ENCODE data around the gene TBC1D1. TPM values are rescaled to one million over a fixed set of nuclear protein-coding genes. Genes with fewer than 3 reads are reported as not detected.

The TBC1D1 gene
- total and polyA plus RNA-seq, 2 experiments from 2014 or later: 53.9 to 151 TPM

GRCh38 chr4:37864786-37865185 is 26.1 kb upstream of the TBC1D1 start (continued):
- TF ChIP-seq ZNF462 (CRISPR knock-in tag; IDR thresholded peaks at IDR 0.05) (no peak), CREB1 (CRISPR knock-in tag; IDR thresholded peaks at IDR 0.05; ENCODE audit: low read depth) (no peak), EZH2 (IDR thresholded peaks at IDR 0.05; ENCODE audit: low read depth, unreplicated experiment) (no peak), JUNB (IDR thresholded peaks at IDR 0.05; ENCODE audit: unreplicated experiment) (no peak), NANOG (IDR thresholded peaks at IDR 0.05; ENCODE audit: borderline replicate concordance) (no peak), ZNF331 (CRISPR knock-in tag; IDR thresholded peaks at IDR 0.05; ENCODE audit: low read depth) (no peak), CTCF (conservative IDR thresholded peaks at IDR 0.05; ENCODE audit: low read depth in 2 of 2) (no peak), POLR2AphosphoS5 (IDR thresholded peaks at IDR 0.05; ENCODE audit: low read depth) (no peak), ZNF114 (CRISPR knock-in tag; IDR thresholded peaks at IDR 0.05) (no peak)

- no peak for DNase-seq (ENCODE audit: low spot score)
- H3K27me3 Mint-ChIP-seq (ENCODE audit: insufficient read depth, low read depth, poor library complexity): peaks cover 3% of the 10 kb centered on the region
- no peak overlapping the region for H3K4me3 Mint-ChIP-seq
- no peaks in the 10 kb centered on the region for H4K20me1 ChIP-seq (replicated peaks; ENCODE audit: insufficient read depth)
- no peaks in the 10 kb centered on the region for H3K4me1 ChIP-seq (ENCODE audit: insufficient read depth)
- H3K4me1 Mint-ChIP-seq: no peaks in the 10 kb centered on the region
- H3K36me3 ChIP-seq (ENCODE audit: insufficient read depth): no peaks in the 10 kb centered on the region
- H3K4me2 ChIP-seq: no peak overlapping the region
- H2AFZ ChIP-seq: no peak overlapping the region
- no peaks in the 10 kb centered on the region for H3K79me2 ChIP-seq (replicated peaks; ENCODE audit: insufficient read depth)
- no peak for ATAC-seq
- H3K27me3 ChIP-seq (ENCODE audit: insufficient read depth): no peaks in the 10 kb centered on the region
- H3K27ac Mint-ChIP-seq: no peak overlapping the region
- H3K36me3 Mint-ChIP-seq (ENCODE audit: low read depth): peaks cover 21% of the 10 kb centered on the region
- H3K4me3 ChIP-seq: no peak overlapping the region
- no peaks in the 10 kb centered on the region for H3K9me2 ChIP-seq (ENCODE audit: insufficient read depth)
- H3K9me3 Mint-ChIP-seq: no peaks in the 10 kb centered on the region
- no peaks in the 10 kb centered on the region for H3F3A ChIP-seq (replicated peaks; ENCODE audit: low read depth)
- no peak overlapping the region for H3K27ac ChIP-seq (ENCODE audit: low read depth)
- TF ChIP-seq ZNF331 (CRISPR knock-in tag; IDR thresholded peaks at IDR 0.05; ENCODE audit: low read depth): no peak
- no peak for TF ChIP-seq REST (IDR thresholded peaks at IDR 0.05; ENCODE audit: unreplicated experiment)
- no peak for TF ChIP-seq CREB1 (CRISPR knock-in tag; IDR thresholded peaks at IDR 0.05; ENCODE audit: low read depth)
- no peak for TF ChIP-seq EZH2phosphoT487 (IDR thresholded peaks at IDR 0.05; ENCODE audit: unreplicated experiment)
- TF ChIP-seq POLR2AphosphoS5 (IDR thresholded peaks at IDR 0.05; ENCODE audit: low read depth): no peak
- no peak for TF ChIP-seq CTCF (conservative IDR thresholded peaks at IDR 0.05; ENCODE audit: low read depth in 2 of 2)
- TF ChIP-seq EZH2 (IDR thresholded peaks at IDR 0.05; ENCODE audit: low read depth, unreplicated experiment): no peak
- TF ChIP-seq JUNB (IDR thresholded peaks at IDR 0.05; ENCODE audit: unreplicated experiment): no peak
- no peak for TF ChIP-seq NANOG (IDR thresholded peaks at IDR 0.05; ENCODE audit: borderline replicate concordance)
Measured at GRCh38 chr4:37865450-37865849, 25.4 kb upstream of the TBC1D1 start.

Data from GM23338 (cell line).